Measurements from ENCODE around the gene CD2BP2. TPM values are rescaled to one million over a fixed set of nuclear protein-coding genes. Genes with fewer than 3 reads are reported as not detected.

The CD2BP2 gene
- polyA plus RNA-seq, 1 of the 3 experiments (the other 2 are of a cell fraction) = 80.8 TPM

DNA sequence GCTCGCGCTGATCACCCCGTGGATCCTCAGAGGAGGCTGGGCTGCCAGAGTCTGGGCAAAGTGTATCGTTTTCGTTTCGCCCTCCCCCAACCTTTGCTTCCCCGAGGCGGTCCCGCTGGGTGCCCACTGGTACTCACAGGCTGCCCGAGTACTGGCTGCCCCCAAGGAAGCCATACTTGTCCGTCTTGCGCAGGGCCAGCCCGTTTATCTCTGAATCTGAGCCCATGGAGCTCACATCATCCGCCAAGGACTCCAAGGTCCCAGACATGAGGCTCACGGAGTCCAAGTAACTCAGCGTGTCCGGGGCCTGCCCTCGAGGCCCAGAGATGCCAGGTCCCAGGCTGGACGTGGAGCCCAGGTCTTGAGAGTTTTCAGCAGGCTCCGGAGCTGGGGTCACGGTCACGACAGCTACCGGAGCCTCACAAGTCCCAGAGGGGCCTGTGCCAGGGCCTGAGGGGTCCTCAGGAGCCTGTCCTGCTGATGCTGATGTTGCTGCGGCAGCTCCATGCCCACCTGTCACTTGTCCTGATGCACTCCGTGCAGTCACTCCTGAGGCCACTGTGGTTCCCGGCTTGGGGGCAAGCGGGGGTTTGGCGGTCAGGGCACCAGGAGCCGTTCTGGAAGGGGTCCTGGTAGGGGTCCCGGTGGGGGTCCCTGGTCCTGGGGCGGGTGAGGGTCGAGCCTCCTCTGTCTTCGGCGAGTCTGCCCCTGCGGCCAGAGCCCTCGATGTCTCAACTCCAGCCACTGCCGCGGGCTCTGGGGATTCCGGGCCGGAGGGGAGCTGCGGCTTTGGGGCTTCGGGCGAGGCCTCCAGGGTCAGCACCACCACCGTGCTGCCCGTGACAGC is 14.2 kb upstream of the CD2BP2 start (continued):
- TF ChIP-seq CHD2 (IDR thresholded peaks at IDR 0.05; ENCODE audit: low read length, partially characterized antibody) (no peak), EP300 (IDR thresholded peaks at IDR 0.05; ENCODE audit: borderline replicate concordance in 1 of 2, low read depth in 1 of 2, low read length in 1 of 2) (no peak), TCF12 (IDR thresholded peaks at IDR 0.05) (no peak)

DNA sequence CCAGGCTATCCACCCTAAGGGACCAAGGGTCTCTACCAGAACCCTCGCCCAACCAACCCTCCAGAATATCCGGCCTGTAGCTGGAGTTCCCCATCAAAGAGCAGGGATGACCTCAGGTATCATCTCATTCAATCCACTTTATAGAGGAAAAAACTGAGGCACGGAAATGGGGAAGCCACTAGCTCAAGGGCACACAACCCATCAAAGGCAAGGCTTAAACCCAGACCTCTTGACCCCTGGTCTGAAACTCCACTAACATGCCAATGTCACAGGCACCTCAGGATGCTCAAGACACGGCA is 13.6 kb upstream of the CD2BP2 start:
- H3K36me3 ChIP-seq (replicated peaks in 1 of 2; ENCODE audit: control insufficient read depth in 1 of 2, insufficient read depth in 2 of 2, low read length in 1 of 2) = peaks cover 13 to 17% of the 10 kb centered on the region in 2 experiments
- H3K9me3 ChIP-seq = no peaks in the 10 kb centered on the region
- TF ChIP-seq, protein P1, sequence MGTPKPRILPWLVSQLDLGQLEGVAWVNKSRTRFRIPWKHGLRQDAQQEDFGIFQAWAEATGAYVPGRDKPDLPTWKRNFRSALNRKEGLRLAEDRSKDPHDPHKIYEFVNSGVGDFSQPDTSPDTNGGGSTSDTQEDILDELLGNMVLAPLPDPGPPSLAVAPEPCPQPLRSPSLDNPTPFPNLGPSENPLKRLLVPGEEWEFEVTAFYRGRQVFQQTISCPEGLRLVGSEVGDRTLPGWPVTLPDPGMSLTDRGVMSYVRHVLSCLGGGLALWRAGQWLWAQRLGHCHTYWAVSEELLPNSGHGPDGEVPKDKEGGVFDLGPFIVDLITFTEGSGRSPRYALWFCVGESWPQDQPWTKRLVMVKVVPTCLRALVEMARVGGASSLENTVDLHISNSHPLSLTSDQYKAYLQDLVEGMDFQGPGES (IDR thresholded peaks at IDR 0.05; ENCODE audit: low read depth, low read length) = no peak
- no peak for TF ChIP-seq TAF1 (IDR thresholded peaks at IDR 0.05; ENCODE audit: borderline replicate concordance, low read depth, low read length)
- no peak for TF ChIP-seq FOSL2 (IDR thresholded peaks at IDR 0.05; ENCODE audit: borderline replicate concordance, low read depth)
- H4K20me1 ChIP-seq (ENCODE audit: insufficient read depth) = peaks cover 49% of the 10 kb centered on the region
- H3K9ac ChIP-seq = peak overlapping the region; percentile 80
- ChIA-PET CTCF (interaction anchor here (1.1 to 1.6 kb wide), 4 partner anchors 12 to 61 kb away, joined by 3 to 7 read pairs (median 4); partner anchors contain the start of genes CD2BP2 and DCTPP1), POLR2A (interaction anchor here (0.6 to 3.4 kb wide), 4 partner anchors 9 to 39 kb away, joined by 3 to 19 read pairs (median 8); partner anchors contain the start of genes CD2BP2, ZNF48 and ZNF771)
- no peak overlapping the region for H2AFZ ChIP-seq (ENCODE audit: low read depth)
- peak overlapping the region; percentile 97 for H3K4me2 ChIP-seq
- peaks cover 4 to 37% of the 10 kb centered on the region in 2 experiments; a peak in 3 of 4 replicates for H3K4me1 ChIP-seq (ENCODE audit: control insufficient read depth in 1 of 2, insufficient read depth in 2 of 2, low read depth in 1 of 2, low read length in 1 of 2)
- 5% methylated on average over 4 of the region's 4 CpGs for WGBS (ENCODE audit: low lambda C conversion rate)
- no peak for DNase-seq
- H3K79me2 ChIP-seq (ENCODE audit: insufficient read depth) = peaks cover 62% of the 10 kb centered on the region
- no peaks in the 10 kb centered on the region for H3F3A ChIP-seq (replicated peaks; ENCODE audit: insufficient read depth)
- peak overlapping the region; percentile 4 to 57; a peak in 2 of 4 replicates for H3K27ac ChIP-seq (ENCODE audit: low read depth in 2 of 2, low read length in 1 of 2)
- H3K4me3 ChIP-seq (ENCODE audit: low read depth in 2 of 2, low read length in 1 of 2) = peak overlapping the region; percentile 74 to 87
- H3K9me2 ChIP-seq = no peaks in the 10 kb centered on the region
- H3K27me3 ChIP-seq (ENCODE audit: insufficient read depth) = no peaks in the 10 kb centered on the region

DNA sequence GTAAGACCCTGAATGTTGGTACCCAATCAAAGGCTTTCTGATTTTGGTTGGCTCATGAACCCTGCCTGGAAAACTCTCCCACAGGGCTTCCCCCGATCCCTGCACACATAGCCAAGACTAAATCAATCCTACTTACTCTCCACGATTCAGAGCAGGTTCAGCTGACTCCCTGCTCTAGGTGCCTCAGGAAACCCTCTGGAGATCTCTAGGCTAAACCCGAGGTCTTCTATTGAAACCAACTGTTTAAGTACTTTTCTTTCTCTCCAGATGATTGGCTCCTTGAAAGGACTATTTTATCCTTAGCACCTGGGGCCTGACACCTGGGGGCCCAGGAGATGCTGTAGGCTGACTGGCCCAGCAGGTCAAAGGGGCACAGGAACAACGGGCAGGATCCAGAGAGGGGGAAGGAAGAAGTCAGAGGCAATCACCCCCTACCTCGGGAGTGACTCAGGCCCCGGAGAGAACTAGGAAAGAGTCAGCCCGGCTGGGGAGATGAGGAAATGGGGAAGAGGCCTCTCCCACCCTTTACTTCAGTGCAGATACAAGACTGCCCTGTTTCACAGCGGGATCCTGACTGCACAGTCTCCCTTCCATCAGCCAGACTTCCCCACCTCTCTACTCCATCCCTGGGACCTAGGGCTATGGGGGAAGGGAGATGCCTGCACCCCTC is 13.1 kb upstream of the CD2BP2 start:
- Histone ChIP-seq H3K4me1 (ENCODE audit: control insufficient read depth in 1 of 2, insufficient read depth in 2 of 2, low read depth in 1 of 2, low read length in 1 of 2) (peaks cover 4 to 37% of the 10 kb centered on the region in 2 experiments; a peak in 3 of 4 replicates), H3K4me2 (peak overlapping the region; percentile 97), H3K9ac (peak overlapping the region; percentile 80), H3K27ac (ENCODE audit: low read depth in 2 of 2, low read length in 1 of 2) (peak overlapping the region; percentile 4 to 57; a peak in 2 of 4 replicates), H3K36me3 (replicated peaks in 1 of 2; ENCODE audit: control insufficient read depth in 1 of 2, insufficient read depth in 2 of 2, low read length in 1 of 2) (peaks cover 13 to 20% of the 10 kb centered on the region in 2 experiments), H2AFZ (ENCODE audit: low read depth) (no peak overlapping the region), H4K20me1 (ENCODE audit: insufficient read depth) (peaks cover 53% of the 10 kb centered on the region), H3K79me2 (ENCODE audit: insufficient read depth) (peaks cover 66% of the 10 kb centered on the region), H3K9me3 (no peaks in the 10 kb centered on the region), H3K27me3 (ENCODE audit: insufficient read depth) (no peaks in the 10 kb centered on the region), H3F3A (replicated peaks; ENCODE audit: insufficient read depth) (peaks cover 4% of the 10 kb centered on the region), H3K4me3 (ENCODE audit: low read depth in 2 of 2, low read length in 1 of 2) (peak overlapping the region; percentile 74 to 87), H3K9me2 (no peaks in the 10 kb centered on the region)
- TF ChIP-seq, protein P2, sequence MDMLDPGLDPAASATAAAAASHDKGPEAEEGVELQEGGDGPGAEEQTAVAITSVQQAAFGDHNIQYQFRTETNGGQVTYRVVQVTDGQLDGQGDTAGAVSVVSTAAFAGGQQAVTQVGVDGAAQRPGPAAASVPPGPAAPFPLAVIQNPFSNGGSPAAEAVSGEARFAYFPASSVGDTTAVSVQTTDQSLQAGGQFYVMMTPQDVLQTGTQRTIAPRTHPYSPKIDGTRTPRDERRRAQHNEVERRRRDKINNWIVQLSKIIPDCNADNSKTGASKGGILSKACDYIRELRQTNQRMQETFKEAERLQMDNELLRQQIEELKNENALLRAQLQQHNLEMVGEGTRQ (IDR thresholded peaks at IDR 0.05; ENCODE audit: borderline replicate concordance, low read depth, low read length) = no peak
- no peak for TF ChIP-seq GATA2 (CRISPR knock-in tag; IDR thresholded peaks at IDR 0.05)
- no peak for TF ChIP-seq RFX5 (IDR thresholded peaks at IDR 0.05; ENCODE audit: low read length)
- TF ChIP-seq, protein P3, sequence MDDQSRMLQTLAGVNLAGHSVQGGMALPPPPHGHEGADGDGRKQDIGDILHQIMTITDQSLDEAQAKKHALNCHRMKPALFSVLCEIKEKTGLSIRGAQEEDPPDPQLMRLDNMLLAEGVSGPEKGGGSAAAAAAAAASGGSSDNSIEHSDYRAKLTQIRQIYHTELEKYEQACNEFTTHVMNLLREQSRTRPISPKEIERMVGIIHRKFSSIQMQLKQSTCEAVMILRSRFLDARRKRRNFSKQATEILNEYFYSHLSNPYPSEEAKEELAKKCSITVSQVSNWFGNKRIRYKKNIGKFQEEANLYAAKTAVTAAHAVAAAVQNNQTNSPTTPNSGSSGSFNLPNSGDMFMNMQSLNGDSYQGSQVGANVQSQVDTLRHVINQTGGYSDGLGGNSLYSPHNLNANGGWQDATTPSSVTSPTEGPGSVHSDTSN (IDR thresholded peaks at IDR 0.05) = no peak
- TF ChIP-seq, protein P4, sequence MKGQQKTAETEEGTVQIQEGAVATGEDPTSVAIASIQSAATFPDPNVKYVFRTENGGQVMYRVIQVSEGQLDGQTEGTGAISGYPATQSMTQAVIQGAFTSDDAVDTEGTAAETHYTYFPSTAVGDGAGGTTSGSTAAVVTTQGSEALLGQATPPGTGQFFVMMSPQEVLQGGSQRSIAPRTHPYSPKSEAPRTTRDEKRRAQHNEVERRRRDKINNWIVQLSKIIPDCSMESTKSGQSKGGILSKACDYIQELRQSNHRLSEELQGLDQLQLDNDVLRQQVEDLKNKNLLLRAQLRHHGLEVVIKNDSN (IDR thresholded peaks at IDR 0.05; ENCODE audit: borderline replicate concordance, low read depth) = no peak
- CTCF ChIA-PET = interaction anchor here (1.1 to 1.3 kb wide), 2 partner anchors 12 to 62 kb away, joined by 3 to 4 read pairs; partner anchors contain the start of gene DCTPP1
- POLR2A ChIA-PET = interaction anchor here (0.6 to 3.4 kb wide), 4 partner anchors 9 to 39 kb away, joined by 3 to 19 read pairs (median 8); partner anchors contain the start of genes CD2BP2, ZNF48 and ZNF771
- 0% methylated on average over 7 of the region's 8 CpGs for whole genome bisulfite sequencing (ENCODE audit: low lambda C conversion rate)
- DNase-seq = no peak

Measured in SK-N-SH (cell line).